GM12878 (cell line): Measurements from ENCODE around the gene VPS33B. TPM values are rescaled to one million over a fixed set of nuclear protein-coding genes. Genes with fewer than 3 reads are reported as not detected.

Experiments used
- HDAC6 ChIP-seq: fragments of 200-600 bp; sonication (generic); IDR thresholded peaks from one replicate; pipeline ENCODE4 v1.8.0; 2017; ENCODE audit warnings: antibody characterized with exemption; ENCODE audit not compliant: unreplicated experiment
- PAX5 ChIP-seq: IDR thresholded peaks from 2 replicates; pipeline ENCODE4 v1.6.1; 2011; ENCODE audit warnings: low read depth, low read length, borderline replicate concordance
- POLR2AphosphoS2 ChIP-seq: IDR thresholded peaks from 2 replicates; pipeline ENCODE4 v1.6.1; 2011; ENCODE audit warnings: low read depth, mild to moderate bottlenecking, low read length, improper control_type of control experiment, moderate library complexity
- POLR2AphosphoS5 ChIP-seq: IDR thresholded peaks from 2 replicates; pipeline ENCODE4 v1.6.1; 2011; ENCODE audit warnings: mild to moderate bottlenecking, low read length, inconsistent platforms
- SRF ChIP-seq, 2 experiments: IDR thresholded peaks; 2 replicates each; pipeline ENCODE4 v1.6.1; 2011; ENCODE audit warnings: low read depth in 2 of 2, low read length in 2 of 2, mild to moderate bottlenecking in 1 of 2, moderate library complexity in 1 of 2
- TCF12 ChIP-seq: IDR thresholded peaks from 2 replicates; pipeline ENCODE4 v1.6.1; 2011; ENCODE audit warnings: low read depth, mild to moderate bottlenecking, low read length
- ZNF622 ChIP-seq: fragments of 450-650 bp; IDR thresholded peaks from 2 replicates; pipeline ENCODE4 v1.6.1; 2017; ENCODE audit warnings: mild to moderate bottlenecking, inconsistent platforms
- polyA plus RNA-seq, 11 experiments: library from polyadenylated mRNA; depleted of rRNA in 4 of 11; unstranded in 6 of 11; stranded (reverse) in 5 of 11; fragments of >200 nt; fragmentation: Nextera tagmentation in 4 of 11; fragmentation: Illumina TruSeq in 1 of 11; extraction: Ambion mirVana in 4 of 11; extraction: Trizol in 1 of 11; gene quantifications; 1 replicate in 1 of 11; 2 replicates in 10 of 11; pipeline versions ENCODE4 v1.2.1 to v1.2.3, GENCODE V29; 2011 to 2016; ENCODE audit warnings: inconsistent platforms in 2 of 11, missing spikeins in 2 of 11, low read depth in 1 of 11
- total RNA-seq, 4 experiments: library from RNA; depleted of rRNA in 3 of 4; stranded (reverse); fragments of >200 nt in 3 of 4; fragmentation: Illumina TruSeq in 1 of 4; extraction: Trizol in 1 of 4; gene quantifications; 2 replicates each; pipeline versions ENCODE4 v1.2.1 to v1.2.3, GENCODE V29; 2013 to 2021
- TF ChIP-seq, protein P1 (sequence below): fragments of 450-650 bp; IDR thresholded peaks from 2 replicates; pipeline ENCODE4 v1.6.1; 2017; ENCODE audit warnings: low read depth, mild to moderate bottlenecking, moderate library complexity
- TF ChIP-seq, protein P2 (sequence below): fragments of 450-650 bp; formaldehyde crosslinking; IDR thresholded peaks from 2 replicates; pipeline ENCODE4 v1.4.0; 2022; ENCODE audit warnings: mild to moderate bottlenecking, moderate library complexity
- TF ChIP-seq, protein P3 (sequence below): fragments of 450-650 bp; IDR thresholded peaks from 2 replicates; pipeline ENCODE4 v1.6.1; 2016; ENCODE audit warnings: mild to moderate bottlenecking
- TF ChIP-seq, protein P4 (sequence below): IDR thresholded peaks from 2 replicates; pipeline ENCODE4 v1.6.1; 2011; ENCODE audit warnings: borderline replicate concordance, low read depth, mild to moderate bottlenecking, moderate library complexity, low read length; ENCODE audit not compliant: insufficient read depth, poor library complexity, severe bottlenecking
- TF ChIP-seq, protein P5 (sequence below): fragments of 450-650 bp; IDR thresholded peaks from 2 replicates; pipeline ENCODE4 v1.6.1; 2017; ENCODE audit warnings: mild to moderate bottlenecking, low read depth, inconsistent platforms; ENCODE audit not compliant: poor library complexity, severe bottlenecking

VPS33B gene
- total and polyA plus RNA-seq, 10 of the 15 experiments (the other 5 are each of a cell fraction or from before 2014, with no cell fraction given): 11.4 to 21.5 (median 15.2) TPM

DNA sequence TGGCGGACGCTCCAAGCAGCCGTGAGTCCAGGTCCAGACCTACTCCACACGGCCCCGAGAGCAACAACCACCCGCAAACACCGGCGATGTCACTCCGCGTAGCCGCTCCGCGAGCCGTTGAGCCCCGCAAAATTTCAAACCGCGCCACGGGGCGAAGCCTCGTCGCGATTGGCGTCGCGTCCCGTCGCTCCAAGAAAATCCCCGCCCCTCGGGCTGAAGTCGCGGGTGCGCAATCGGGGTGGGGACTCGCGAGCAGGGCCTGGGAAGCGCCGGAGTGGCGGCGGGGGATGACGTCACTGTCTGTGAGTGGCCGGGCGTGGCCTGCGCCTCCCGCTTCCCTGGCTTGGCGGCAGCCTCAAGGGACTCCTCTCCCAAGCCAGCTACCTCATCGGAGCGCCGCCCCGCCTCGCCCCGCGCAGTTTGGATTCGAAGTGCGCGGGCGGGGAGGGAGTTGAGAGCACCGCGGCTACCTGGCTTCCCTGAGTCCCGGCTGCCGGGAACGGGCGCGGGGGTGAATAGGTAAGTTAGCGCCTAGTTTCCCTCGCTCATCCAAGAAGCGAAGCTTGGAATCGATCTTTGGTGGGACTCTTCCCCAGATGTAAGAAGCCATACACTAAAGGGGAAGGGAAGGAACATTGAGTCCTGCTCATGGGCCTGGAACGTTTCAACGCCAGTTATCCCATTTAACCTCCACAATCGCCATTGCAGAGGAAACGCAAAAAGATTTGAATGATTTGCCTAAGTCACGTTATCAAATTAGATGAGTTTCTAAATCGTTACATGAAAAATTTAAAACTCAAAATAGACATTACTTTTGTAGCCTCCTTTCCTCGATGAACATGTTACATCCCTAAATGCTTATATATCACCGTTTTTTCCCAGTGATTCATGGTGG is 27.7 kb downstream of the VPS33B start, which contains the start of gene PRC1 (continued):
- TF ChIP-seq, protein P1, sequence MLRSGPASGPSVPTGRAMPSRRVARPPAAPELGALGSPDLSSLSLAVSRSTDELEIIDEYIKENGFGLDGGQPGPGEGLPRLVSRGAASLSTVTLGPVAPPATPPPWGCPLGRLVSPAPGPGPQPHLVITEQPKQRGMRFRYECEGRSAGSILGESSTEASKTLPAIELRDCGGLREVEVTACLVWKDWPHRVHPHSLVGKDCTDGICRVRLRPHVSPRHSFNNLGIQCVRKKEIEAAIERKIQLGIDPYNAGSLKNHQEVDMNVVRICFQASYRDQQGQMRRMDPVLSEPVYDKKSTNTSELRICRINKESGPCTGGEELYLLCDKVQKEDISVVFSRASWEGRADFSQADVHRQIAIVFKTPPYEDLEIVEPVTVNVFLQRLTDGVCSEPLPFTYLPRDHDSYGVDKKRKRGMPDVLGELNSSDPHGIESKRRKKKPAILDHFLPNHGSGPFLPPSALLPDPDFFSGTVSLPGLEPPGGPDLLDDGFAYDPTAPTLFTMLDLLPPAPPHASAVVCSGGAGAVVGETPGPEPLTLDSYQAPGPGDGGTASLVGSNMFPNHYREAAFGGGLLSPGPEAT: peak; percentile 87
- 0 out of 4 replicates have a peak, but pooled peaks of 1 of the 2 experiments have one; percentile 53 for TF ChIP-seq SRF (IDR thresholded peaks at IDR 0.05; ENCODE audit: low read depth in 2 of 2, low read length in 2 of 2)
- TF ChIP-seq, protein P2, sequence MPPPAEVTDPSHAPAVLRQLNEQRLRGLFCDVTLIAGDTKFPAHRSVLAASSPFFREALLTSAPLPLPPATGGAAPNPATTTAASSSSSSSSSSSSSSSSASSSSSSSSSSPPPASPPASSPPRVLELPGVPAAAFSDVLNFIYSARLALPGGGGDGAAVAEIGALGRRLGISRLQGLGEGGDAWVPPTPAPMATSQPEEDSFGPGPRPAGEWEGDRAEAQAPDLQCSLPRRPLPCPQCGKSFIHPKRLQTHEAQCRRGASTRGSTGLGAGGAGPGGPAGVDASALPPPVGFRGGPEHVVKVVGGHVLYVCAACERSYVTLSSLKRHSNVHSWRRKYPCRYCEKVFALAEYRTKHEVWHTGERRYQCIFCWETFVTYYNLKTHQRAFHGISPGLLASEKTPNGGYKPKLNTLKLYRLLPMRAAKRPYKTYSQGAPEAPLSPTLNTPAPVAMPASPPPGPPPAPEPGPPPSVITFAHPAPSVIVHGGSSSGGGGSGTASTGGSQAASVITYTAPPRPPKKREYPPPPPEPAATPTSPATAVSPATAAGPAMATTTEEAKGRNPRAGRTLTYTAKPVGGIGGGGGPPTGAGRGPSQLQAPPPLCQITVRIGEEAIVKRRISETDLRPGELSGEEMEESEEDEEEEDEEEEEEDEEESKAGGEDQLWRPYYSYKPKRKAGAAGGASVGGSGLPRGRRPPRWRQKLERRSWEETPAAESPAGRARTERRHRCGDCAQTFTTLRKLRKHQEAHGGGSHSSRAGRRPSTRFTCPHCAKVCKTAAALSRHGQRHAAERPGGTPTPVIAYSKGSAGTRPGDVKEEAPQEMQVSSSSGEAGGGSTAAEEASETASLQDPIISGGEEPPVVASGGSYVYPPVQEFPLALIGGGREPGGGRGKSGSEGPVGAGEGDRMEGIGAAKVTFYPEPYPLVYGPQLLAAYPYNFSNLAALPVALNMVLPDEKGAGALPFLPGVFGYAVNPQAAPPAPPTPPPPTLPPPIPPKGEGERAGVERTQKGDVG (CRISPR knock-in tag): peak; percentile 78; the same call in 1 of the 2 replicates
- TF ChIP-seq, protein P3, sequence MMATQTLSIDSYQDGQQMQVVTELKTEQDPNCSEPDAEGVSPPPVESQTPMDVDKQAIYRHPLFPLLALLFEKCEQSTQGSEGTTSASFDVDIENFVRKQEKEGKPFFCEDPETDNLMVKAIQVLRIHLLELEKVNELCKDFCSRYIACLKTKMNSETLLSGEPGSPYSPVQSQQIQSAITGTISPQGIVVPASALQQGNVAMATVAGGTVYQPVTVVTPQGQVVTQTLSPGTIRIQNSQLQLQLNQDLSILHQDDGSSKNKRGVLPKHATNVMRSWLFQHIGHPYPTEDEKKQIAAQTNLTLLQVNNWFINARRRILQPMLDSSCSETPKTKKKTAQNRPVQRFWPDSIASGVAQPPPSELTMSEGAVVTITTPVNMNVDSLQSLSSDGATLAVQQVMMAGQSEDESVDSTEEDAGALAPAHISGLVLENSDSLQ: peak; percentile 99
- peak; percentile 89 for TF ChIP-seq PAX5
- TF ChIP-seq, protein P4, sequence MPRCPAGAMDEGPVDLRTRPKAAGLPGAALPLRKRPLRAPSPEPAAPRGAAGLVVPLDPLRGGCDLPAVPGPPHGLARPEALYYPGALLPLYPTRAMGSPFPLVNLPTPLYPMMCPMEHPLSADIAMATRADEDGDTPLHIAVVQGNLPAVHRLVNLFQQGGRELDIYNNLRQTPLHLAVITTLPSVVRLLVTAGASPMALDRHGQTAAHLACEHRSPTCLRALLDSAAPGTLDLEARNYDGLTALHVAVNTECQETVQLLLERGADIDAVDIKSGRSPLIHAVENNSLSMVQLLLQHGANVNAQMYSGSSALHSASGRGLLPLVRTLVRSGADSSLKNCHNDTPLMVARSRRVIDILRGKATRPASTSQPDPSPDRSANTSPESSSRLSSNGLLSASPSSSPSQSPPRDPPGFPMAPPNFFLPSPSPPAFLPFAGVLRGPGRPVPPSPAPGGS: no peak
- 0 out of 2 replicates have a peak, but pooled peaks have one; percentile 63 for TF ChIP-seq POLR2AphosphoS5
- no peak for TF ChIP-seq ZNF622
- no peak for TF ChIP-seq HDAC6
- peak; percentile 30; the same call in 1 of the 2 replicates for TF ChIP-seq TCF12
- peak; percentile 84 for TF ChIP-seq POLR2AphosphoS2
- TF ChIP-seq, protein P5, sequence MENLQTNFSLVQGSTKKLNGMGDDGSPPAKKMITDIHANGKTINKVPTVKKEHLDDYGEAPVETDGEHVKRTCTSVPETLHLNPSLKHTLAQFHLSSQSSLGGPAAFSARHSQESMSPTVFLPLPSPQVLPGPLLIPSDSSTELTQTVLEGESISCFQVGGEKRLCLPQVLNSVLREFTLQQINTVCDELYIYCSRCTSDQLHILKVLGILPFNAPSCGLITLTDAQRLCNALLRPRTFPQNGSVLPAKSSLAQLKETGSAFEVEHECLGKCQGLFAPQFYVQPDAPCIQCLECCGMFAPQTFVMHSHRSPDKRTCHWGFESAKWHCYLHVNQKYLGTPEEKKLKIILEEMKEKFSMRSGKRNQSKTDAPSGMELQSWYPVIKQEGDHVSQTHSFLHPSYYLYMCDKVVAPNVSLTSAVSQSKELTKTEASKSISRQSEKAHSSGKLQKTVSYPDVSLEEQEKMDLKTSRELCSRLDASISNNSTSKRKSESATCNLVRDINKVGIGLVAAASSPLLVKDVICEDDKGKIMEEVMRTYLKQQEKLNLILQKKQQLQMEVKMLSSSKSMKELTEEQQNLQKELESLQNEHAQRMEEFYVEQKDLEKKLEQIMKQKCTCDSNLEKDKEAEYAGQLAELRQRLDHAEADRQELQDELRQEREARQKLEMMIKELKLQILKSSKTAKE: no peak
